Non-pigmented ciliary epithelial cell (primary cell): ENCODE measurements around the gene CAMK1D.
A peak's percentile ranks its signal among the peaks of the same experiment; 100 is the strongest.
"Not testable (repeated sequence)": the region's sequence is repeated elsewhere in the genome, so short reads cannot be mapped to it uniquely, and the experiment has no call there.

Experiments
- DNase-seq: peaks from one replicate; pipeline ENCODE4 v3.0.0-alpha.2; 2010; ENCODE audit warnings: low read depth

Gene CAMK1D

DNA sequence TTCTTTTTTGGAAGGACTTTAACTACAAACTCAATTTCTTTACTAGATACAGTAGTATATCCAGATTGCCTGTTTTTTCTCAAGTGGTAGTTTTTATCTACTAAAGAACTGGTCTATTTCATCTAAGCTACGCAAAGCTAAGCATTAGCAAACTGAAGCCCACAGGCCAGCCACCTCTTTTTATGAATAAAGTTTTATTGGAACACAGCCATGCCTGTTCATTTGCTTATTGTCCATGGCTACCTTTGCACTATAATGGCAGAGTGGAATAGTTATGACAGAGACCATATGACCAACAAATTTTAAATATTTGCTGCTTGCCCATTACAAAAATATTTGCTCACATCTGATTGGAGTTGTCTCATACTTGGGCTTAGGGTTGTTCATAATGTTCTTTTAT is 168.7 kb downstream of the CAMK1D start:
- no peak for DNase-seq

DNA sequence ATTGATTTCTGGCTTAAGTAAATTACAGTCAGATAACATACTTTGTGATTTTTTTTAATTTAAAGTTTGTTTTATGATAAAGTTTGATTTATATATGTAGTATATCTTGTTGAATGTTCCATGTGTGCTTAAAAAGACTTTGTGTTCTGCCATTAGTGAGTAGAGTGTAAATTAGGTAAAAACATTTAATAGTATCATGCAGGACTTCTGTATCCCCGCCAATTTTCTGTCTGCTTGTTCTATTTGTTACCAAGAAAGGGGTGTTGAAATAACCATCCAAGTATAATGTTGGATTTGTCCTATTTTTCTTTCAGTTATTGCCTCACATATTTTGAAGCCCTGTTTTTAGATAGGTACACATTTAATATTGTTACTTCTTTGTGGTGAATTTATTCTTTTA is 172.1 kb downstream of the CAMK1D start:
- DNase-seq, result no peak

DNA sequence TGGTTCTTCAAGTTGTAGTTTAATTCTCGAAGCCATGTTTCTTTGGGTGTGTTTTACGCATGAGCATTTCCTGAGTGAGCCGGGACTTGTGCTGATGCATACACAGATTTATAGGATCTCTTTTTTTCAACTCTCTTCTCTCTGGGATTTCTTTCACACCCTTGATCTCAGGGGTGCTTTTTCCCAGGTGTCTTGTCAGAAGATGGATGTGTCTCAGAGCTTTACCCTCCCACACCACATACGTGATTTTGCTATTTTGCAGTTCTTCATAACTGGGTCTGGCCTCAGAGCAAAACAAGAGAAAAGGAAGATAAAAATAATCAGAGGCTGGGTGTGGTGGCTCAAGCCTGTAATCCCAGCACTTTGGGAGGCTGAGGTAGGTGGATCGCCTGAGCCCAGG is 177.0 kb downstream of the CAMK1D start:
- no peak for DNase-seq

- DNase-seq, result no peak
Measured at GRCh38 chr10:12529976-12530375, 180.6 kb downstream of the CAMK1D start.

DNA sequence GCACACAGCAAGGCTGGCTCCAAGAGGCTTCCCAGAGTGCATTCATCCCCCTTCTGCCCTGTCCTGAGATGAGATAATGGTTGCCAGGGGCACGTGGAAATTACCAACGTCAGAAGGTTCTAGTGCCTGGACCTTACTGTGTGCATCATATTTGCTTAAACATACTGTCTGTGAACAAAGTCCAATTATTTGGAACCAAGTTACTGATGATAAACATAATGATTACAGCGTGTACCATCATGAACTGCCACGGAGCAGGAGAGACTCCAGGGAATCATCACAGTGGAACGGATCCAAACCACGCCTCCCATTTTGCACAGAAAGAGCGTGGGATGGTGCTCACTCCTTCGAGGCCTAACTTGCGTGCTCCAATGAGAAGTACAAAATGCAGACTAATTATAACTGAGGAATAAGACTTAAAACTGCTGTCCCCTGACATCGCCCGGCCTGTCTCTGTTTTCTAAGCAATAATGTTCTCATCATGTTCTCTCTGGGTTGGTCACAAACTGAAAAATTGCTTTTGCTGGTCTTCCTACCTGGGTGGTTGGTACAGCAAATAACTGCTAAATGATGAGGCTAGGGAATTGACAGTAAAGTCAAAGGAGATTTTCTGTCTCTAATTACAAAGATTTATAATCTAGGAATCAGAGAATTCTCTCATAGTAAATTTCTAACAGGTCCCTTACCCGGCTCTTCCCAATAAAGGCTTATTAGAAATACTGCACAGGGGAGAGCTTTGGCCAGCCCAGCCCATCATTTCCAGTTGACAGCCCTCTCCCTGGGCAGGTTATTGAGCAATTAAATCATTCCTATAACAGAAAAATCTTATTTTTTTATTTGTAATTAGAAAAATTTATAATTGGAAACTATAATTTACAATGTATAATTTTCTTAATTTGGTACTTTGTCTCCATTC is 182.2 kb downstream of the CAMK1D start:
- DNase-seq, result no peak

GRCh38 chr10:12533151-12533550 is 183.8 kb downstream of the CAMK1D start:
- DNase-seq, result no peak

- DNase-seq, result no peak
Measured at GRCh38 chr10:12533723-12534122, 184.4 kb downstream of the CAMK1D start.

GRCh38 chr10:12534824-12535223 is 185.5 kb downstream of the CAMK1D start:
- DNase-seq, result no peak

- DNase-seq, result no peak
Measured at GRCh38 chr10:12535656-12536055, 186.3 kb downstream of the CAMK1D start.

DNA sequence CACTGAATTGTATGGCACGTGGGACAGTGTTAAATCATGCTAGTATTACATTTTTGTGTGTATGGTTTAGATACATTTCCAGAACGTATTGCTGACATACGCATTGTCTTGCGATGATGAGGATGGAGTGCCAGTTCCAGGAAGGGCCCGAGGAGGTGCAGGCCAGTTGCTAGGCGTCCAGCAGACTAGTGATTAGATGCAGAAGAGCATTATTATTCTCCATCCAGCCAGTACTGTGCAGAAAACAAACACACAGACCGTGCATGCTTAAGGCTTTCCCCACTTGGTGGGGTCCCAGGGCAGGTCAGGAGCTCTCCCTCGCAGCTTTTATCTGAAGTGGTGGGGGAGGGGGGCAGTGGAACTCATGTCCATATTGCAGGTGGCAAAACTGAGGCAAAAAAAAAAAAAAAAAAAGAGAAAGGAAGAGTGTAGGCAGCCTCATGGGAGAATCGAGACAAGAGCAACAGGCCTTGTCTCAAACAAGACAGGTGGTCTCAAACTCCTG is 189.2 kb downstream of the CAMK1D start:
- no peak for DNase-seq

- DNase-seq, result no peak
Measured at GRCh38 chr10:12539350-12540164, 190.2 kb downstream of the CAMK1D start.

DNA sequence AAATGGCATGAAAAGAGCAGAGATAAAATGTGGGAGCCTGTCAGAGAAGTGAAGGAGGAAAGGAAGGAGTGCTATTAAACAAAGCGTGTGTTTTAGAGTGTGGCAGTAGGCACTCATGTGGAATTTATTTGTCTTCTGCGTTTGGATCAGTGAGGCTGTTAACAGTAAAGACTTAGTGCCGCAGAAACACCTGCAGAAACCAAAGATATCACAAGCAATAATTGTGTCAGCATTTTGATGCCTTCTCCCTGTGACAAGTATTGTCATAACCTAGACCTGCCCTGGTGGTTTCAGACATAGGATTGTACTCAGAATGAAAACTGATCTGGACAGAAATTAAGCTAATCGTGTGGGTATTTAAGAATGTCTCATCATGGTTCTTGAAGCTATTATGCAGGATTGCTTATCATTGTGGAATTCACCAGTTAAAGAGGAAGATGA is 191.0 kb downstream of the CAMK1D start:
- peak; percentile 41 for DNase-seq

DNA sequence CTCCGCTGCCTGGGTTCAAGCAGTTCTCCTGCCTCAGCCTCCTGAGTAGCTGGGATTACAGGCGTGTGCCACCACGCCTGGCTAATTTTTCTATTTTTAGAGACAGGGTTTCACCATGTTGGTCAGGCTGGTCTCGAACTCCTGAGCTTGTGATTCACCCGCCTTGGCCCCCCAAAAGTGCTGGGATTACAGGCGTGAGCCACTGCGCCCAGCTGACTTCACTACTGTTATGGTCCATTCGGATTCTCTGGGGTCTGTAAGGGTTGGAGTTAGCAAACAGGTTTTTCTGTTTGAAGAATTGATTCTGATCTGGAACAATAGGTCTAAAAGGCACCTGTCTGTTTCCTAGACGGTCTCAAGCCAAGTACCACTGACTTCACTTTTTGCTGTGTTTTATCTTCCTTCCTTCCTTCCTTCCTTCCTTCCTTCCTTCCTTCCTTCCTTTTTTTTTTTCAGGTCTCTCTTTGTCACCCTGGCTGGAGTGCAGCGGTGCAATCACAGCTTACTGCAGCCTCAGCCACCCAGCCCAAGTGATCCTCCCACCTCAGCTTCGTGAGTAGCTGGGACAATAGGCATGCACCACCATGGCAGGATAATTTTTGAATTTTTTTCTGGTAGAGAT is 192.2 kb downstream of the CAMK1D start:
- no peak for DNase-seq

- DNase-seq, result no peak
Measured at GRCh38 chr10:12542133-12542670, 192.9 kb downstream of the CAMK1D start.

DNA sequence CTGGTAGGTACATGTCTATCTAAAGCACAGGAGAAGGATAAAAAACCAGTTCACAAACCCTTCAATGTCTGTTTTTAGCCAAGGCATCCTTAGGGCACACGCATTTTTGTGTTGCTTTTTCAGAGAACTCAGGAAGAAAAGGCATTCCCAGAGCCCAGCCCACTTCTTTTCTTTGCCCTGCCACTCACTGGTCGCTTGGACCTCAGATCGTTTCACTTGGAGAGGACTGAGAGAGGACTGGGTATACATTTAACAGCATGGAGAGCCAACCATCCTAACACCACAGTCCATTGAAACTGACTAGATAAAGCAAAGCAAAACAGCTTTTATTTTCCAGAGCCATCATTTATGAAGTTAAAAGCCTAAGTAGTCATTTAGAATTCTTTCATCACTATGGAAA is 194.2 kb downstream of the CAMK1D start:
- no peak for DNase-seq

- not testable (repeated sequence) for DNase-seq
Measured at GRCh38 chr10:12546160-12546802, 196.9 kb downstream of the CAMK1D start.

- no peak for DNase-seq
Measured at GRCh38 chr10:12547301-12547771, 198.0 kb downstream of the CAMK1D start.

DNA sequence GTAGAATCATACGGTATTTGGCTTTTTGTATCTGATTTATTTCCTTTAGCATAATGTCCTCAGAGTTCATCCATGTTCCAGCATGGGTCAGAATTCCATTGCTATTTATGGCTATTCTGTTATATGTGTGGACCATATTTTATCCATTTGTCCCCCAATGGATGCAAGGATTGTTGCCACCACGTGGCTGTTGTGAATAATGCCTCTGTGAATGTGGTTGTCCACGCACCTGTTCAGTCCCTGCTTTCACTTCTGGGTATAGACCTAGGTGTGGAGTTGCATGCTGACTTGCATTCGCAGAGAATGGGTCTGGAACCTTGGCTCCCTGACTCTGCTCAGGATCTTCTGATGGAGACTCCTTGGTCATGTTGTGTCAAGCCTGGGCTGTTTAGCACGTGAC is 199.9 kb downstream of the CAMK1D start:
- no peak for DNase-seq

GRCh38 chr10:12550994-12551393 is 201.6 kb downstream of the CAMK1D start:
- no peak for DNase-seq

- no peak for DNase-seq
Measured at GRCh38 chr10:12556039-12556438, 206.7 kb downstream of the CAMK1D start.

DNA sequence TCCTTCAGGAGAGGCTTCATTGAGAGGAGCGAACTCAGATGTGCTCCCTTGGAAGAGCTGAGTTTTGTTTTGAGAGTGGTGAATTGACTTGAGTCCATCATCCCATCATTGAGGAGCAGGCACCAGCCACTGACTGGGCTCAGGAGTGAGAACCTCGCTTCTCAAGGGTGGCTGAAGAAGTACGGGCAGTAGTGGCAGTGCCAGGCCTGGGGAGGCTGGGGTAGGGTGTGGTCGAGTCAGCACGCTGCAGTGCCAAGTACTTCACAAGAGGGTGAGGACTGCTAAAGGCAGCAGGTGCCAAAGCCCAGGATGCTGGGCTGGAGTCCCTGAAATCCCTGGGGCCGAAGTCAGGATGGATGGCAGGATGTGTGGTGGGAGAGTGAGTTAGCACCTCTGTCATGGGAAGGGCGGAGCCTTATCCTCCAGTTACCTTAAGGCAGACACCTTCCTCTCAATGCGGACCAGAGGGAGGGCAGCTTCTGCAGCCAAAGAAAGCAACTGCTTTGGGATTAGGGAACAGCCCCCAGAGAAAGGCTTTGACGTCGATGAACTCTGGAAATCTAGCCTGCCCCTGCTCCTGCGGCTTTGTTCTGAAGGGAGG is 210.3 kb downstream of the CAMK1D start:
- no peak for DNase-seq
